GM19395 (cell line): Measurements from ENCODE around the gene FADS6.
"Not testable (repeated sequence)": the region's sequence is repeated elsewhere in the genome, so short reads cannot be mapped to it uniquely, and the experiment has no call there.

ENCODE experiments used
- ATAC-seq: cut with Tn5 transposase; IDR thresholded peaks from one replicate; pipeline ENCODE4 v1.9.1; 2021; ENCODE audit warnings: mild to moderate bottlenecking, moderate library complexity; ENCODE audit not compliant: unreplicated experiment

Gene FADS6

DNA sequence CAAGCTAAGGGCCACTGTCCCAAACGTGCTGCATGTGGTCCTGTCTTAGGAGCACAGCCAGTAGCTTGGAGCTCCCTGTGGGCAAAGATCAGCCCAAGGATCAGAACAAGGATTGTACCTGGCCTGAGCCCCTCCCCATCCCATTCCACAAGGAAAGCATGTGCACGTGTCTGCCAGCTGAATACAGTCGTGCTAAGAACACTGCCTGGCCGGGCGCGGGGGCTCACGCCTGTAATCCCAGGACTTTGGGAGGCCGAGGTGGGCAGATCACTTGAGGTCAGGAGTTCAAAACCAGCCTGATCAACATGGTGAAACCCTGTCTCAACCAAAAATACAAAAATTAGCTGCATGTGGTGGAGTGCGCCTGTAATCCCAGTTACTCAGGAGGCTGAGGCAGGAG, 23.4 kb downstream of the FADS6 start:
- ATAC-seq = not testable (repeated sequence)

DNA sequence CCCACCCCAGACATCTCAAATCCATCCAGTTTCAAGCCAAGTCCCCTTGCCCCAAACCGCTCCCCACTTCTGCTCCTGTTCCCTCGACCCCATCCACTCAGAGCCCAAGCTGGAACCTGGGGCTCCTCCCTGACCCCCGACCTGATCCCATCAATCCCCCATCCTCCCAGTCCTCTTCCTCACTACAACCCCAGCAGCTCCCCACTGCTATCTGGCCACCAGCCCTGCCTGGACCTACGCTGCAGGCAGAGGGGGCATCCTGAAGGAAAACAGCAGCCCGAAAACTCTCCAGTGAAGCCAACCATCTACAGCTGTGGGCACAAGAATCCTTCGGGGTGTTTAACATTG, 24.6 kb downstream of the FADS6 start:
- ATAC-seq = no peak

DNA sequence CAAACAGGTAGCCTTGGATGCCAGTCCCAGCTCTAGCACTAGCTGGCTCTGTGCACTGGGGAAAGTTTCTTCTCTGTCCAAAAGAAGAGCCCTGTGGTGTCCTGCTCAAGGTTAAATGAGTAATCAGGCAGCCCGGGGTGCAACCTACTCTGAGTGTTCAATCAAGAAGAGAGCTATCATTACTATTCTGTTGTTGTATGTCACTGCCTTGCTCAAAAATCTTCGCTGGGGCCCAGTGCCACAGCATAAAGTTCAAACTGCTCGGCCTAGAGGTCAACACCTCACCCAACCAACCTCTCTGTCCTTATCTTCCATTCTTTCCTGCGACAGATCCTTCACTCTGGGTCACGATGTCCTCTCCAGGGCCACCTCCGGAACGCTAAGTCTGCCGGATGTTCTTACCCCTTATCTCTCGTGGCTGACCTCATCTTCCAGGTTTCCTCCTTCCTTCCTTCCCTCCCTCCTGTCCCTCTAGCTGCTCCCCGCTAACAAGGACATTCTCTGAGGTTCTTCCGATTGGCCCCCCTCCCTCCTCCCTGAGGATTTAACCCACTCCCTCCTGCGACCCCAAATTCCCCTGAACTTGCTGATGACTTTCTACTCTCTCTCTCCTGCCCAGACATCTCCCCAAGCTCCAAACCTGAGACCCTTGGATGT, 25.1 kb downstream of the FADS6 start:
- no peak for ATAC-seq

DNA sequence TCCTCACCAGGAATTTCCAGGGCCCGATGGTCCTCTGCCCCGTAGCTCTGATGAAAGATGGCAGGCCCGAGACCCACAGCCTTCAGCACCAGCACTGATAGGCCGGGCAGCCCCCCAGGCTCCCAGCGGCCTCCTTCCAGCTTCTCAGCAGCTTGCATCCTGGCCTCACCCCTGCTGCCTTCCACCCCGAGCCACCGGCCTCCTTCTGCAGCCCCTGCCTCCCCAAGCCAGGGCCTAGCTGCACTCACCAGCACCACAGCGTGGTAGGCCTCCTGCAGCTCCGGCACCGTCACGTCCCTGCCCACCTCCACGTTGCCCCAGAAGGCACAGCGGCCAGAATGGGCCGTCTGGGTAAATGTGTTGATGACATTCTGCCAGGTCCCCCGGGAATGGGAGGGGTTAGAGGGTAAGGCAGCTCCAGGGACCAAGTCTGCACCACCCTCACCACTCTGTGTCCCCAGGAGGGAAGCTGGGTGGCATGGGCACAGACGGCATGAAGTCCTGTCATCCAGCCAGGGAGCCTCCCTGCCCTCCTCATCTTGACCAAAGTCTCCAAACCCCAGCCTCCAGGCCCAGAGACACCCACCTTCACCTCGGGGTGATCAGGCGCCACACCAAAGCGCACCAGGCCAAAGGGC, 27.1 kb downstream of the FADS6 start:
- no peak for ATAC-seq

DNA sequence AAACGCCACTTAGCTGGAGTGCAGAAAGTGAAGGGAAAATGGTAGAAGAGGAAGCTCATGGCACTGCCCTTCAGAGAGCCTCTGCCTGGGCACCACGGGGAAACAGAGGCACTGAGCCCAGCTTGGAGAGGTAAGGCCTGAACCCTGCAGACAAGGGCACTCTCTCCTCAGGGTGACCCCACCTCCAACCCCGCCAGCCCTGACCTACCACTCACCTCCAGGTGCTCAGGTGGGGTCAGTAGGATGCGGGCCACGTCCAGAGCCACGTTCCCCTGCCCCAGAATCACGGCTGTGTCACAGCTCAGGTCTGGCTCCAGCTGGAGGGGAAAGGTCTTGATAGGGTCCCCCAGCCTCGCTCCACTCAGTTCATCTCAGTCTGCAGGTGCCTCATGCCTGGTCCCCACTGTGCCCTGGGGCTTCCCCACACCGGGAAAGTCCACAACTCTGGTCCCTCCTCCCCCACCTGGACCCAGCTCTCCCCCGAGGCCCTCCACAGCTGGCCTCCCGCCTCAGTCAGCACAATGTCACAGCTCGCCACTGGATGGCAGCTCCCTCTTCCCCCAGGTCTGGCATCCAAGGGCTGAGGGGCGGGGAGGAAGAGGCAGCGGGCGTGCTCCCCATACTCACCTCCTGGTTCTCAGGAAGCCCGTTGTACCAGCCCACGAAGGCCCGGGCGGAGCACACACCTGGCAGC, 27.8 kb downstream of the FADS6 start:
- ATAC-seq = no peak

DNA sequence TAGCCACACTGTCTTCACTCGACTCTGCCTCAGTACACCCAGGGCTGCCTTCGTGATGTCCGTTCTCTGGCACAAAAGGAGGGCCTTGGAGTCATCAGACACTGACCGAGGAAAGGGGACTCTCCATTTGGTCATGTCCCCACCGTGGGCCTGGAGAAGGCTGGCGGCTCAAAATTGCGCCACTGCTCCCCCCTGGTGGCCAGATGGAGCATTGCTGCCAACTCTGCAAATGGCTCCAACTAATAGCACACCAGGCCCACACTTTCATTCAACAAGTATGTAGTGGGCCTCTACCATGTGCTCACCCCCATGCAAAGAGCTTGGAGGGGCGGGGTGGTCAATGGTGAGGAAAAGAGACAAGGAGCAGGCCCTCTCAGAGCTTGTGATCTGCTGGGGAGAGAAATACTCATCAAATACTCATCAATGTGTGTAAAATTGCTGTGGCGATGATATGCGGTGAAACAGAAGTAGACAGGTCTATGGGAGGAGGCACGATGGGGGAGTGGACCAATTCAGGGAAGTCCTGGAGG, 28.5 kb downstream of the FADS6 start:
- no peak for ATAC-seq

DNA sequence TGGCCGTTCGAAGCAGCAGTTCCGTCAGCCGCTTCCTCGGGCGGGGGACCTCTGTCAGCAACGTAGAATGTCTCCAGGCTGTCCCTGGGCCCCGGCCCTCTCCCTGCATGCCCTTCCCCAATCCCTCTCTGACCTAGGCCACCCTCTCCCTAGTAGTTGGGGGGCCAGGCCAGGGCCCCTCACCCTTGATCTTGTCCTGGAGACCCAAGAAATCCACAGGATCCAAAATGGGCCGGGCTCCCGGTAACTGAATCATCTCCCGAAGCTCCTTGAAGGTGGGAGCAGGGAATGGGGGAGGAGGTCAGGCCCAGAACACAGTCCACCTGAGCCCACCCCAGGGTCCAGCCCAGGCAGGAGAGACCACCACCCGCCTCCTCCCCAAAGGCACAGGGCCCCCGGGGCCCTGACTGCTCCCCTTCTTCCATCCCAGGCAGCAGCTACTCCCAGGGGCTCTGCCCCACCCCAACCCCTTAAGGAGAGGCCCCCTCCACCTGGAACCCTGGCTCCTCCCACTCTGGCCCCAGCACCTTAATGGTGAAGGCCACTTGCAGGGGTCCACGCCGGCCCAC, 29.1 kb downstream of the FADS6 start:
- ATAC-seq = no peak

DNA sequence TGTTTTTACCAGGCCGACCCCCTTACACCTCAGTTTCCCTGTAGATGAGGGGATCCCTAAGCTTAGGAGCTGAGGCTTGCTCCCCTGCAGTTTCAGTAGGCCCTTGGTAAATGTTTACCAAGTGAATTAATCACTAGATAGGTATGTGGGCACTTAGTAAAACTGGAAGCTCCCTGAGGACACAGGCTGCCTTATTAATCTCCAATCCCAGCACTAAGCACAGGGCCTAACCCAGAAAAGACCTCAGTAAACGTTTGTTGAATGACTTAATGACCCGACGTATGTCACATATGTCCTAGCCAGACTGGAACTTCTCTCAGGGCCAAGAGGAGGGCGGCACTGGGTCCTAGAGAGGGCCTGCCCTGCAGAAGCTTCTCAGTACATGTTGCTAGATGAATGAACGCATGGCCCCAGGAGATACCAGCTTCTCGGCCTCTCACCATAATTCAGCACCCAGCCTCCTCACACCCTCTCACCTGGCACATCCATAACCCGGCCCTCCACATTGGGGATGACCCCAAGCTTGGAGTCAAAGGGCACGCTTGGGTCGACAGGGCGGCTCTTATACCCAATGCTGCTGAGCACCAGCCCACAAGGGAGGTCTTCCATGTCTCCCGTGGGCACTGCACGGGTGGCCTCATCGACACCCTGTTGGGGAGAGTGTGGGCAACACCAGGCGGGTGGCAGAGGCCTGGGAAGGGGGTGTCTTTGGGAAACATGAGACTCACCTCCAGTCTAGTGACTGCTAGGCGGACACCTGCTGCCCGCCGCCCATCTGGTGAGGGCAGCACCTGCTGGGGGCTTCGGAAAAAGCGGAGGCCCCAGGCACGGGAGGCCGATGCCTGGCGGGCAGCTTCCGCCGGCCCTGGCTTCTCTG, 29.8 kb downstream of the FADS6 start:
- no peak for ATAC-seq

DNA sequence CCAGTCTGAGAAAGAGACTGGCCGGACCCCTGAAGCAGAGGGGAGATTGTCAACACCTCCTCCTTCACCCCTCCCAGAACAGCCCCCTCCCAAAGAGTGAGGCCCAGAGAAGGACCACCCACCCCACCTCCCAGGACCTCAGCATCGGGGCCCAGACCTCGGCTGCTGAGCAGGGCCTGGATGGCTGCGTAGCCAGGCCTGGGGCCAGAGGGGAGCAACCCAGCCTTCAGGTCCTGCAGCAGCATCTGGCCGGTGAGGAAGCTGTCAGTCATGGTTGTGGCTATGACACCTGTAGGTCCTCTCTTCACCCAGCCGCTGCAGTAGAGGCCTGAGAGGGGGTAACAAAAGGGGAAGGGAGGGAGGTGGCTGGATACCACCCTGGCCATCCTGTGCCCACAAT, 30.5 kb downstream of the FADS6 start:
- ATAC-seq = no peak

DNA sequence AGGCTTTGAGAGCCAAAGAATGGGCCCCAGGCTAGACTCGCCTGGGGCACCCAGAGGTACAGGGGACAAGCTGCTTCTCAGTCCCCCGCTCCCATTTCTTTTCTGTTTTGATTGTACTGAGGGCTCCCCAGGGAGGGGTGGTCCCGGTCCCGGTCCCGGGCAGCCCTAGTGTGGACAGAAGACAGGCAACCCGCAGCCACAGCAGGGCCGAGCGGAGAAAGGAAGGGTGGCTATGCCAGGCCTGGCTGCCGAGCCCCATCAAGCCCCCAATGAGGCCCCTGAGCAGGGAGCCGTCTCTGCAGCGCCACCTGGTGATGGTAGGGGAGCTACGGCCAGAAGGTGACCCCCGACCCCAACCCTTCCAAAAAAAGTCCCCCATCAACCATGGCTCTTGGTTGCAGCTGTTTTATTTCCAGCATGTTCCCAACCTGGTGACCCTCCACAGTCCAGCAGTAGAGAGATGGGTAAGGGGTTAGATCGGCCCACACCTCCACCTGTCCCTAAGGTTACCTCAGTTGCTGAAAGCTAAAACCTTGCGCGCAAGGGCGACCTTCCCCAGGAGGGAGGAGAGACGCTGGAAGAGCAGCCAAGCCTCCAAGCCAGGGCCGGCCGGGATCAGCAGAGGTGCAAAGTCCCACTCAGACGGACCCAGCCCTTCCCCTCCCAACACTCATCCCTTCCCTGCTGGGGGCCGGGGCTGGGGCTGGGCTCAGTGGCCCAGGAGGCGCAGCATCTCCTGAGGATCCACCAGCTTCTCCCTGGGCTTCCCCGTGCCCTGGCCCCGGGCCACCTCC, 31.1 kb downstream of the FADS6 start:
- no peak for ATAC-seq

DNA sequence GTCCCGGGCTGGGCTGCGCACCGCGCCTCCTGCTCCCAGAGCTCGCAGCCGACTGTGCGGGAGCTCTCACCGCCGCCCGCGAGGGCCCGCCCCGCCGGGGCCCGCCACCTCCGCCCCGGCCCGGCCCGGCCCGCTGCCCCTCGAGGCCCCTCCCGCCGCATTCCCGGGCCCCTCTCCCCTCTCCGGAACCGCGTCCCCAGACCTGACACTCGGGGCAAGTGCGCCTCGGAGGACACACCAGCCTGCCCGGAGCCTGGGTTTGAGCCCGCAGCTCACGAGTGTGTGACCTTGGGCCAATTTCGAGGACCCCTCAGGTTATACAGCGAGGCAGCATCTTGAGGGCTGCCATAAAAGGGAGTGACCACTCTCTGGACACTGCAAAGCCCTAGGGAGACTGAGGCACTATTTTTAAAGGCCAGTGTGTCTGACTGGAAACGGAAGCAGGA, 31.7 kb downstream of the FADS6 start:
- no peak for ATAC-seq

DNA sequence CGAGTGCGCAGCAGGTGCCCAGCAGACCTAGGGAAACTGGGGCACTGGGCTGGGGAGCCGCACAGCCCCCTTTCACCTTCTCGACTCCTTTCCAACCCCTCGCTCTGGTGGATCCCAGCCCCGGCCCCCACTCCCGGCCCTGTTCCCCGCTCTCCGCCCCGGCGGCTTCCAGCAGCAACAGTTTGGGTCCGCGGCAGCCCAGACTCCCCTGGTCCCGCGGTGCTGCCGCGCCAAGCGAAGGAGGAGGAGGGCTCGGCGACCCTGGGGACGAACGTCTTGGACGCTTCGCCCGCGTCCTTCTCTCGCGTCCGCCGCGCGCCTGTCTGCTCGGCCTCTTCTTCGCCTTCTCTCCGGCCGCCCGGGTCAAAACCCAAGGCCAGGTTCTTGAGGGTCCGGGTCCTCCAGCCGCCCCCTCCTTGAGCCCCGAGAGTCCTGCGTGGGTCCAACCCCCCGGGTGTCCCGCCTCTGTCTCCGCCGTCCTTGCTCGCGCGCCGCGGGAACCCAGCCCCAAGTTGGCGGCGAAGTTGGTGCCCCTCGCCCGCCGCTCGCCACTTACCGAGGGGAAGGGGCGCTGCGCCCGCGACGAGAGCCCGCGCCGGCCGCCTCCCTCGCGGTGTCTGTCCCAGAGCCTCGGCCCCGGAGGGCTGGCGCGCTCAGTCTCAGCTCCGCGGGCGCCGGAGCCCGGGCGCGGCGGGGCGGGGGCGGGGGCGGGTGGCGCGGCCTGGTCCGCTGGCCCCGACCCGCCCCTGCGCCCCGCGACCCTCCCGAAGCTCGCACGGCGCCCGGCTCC, 32.4 kb downstream of the FADS6 start:
- no peak for ATAC-seq

DNA sequence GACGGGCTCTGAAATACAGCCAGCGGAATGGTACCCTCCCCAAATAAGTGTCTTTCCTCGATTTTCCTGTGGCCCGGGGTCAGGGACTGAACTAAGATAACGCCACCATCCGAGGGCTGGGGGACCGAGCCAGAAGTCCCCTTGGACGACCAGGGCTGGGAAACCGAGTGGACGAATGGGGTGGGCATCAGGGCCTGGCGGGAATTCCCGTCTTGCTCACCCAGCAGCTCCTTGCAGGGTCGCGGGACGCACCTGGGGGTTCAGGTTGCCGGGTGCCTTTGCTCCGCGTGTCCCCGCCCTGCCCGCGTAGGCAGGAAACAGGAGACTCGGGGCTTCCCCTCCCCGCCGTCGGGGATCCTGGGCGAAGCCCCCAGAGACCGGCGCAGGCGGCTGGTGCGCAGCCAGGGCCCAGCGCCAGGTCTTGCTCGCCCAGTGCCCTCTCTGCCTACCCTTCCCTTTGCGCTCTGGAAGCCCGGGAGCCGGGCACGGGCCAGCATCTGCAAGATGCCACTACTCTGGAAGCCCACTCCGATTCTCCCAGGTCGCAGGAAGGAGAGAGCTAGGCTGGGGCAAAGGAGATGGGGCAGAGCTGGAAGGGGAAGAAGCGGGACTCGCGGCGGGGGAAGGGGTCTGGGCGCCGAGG, 33.1 kb downstream of the FADS6 start:
- no peak for ATAC-seq

DNA sequence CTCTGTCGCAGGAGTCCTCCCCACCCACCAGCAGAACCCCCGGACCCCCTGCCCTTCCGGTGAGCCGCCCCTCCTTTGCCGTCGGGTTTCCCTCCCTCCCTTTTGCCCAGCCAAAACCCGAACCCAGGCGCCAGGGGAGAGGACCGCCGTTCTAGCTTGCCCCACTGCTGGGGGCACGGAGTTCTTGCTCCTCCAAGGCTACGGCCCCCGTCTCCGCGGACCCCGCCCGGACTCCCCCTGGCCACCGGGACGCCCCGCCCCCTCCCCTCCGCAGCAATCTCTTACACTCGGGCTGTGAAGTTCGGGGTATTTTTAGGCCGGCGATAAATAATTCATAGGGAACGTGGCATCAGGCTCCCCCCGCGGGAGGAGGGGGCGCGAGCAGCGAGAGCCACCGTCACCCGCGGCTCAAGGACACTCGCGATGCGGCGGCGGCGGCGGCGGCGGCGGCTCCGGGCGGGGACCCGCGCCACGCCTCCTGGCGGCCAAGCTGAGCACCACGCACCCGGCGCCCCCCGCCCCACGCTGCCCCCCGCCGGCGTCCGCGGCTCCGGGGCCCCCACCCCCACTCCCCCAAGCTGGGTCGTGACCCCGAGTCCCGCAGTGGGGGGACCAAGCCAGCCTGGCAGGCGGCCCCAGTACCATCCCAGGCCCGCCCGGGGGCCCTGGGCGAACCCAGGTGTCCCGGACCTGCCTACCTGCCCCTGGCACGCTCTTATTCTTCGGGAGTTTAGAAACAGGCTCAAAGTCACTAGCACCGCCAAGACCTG, 33.8 kb downstream of the FADS6 start, which contains the start of gene GRIN2C:
Gene GRIN2C (minus strand): TSS at position 427 of the 770 bp plus-strand sequence. CDS start 4,793 bp downstream, outside the sequence.
- no peak for ATAC-seq

DNA sequence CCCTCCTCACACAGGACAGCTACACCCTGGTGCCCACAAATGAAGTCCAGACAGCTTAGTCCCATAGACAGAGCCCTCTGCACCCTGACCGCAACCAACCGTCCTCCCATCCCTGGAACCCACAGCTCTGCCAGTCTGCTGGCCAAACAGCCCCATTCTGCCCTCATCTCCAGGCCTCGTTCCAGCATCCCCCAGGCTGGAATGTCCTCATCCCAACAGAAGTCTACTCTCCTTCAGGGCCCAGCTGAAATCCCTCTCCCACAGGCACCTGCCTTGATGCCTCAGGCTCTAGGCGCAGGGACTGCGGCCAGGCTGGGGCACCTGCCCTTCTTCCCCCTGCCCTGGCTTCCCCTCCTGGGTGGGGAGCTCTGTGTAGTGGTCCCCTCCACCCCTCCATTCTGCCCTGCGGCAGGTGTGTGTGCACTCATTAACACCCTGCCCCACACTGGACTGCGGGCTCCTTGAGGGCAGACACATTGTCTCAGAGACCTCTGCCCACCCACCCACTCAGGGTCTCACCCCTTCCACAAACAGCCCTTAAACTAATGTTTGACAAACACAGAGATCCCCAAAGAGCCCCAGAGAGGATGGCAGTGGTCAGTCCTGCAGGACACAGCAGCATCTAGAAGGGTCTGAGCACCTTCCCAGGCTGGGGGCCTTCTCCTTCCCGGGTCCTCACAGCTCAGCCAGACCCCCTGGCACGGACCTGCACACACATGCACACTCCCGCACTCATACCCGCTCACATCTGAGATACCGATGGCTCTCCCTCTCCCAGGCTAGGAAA, 34.6 kb downstream of the FADS6 start:
- ATAC-seq = no peak

DNA sequence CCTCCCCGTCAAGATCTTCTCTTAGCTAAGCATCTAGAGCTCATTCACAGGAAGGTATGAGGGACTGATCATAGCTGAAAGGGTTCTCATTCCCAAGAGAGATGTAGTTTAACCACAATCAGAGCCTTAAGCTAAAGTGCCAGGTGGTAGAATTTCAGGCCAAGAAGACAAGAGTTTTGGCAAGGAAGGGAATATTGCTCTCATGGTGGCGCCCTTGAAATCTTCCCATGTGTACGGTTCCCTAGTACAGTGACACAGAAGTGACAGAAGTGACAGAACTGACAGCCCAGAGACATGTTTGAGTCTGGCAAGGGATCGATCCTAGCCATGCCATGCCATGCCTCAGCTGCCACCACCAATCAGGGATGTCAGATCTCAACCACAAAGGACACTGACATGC, 36.2 kb downstream of the FADS6 start:
- ATAC-seq = no peak

DNA sequence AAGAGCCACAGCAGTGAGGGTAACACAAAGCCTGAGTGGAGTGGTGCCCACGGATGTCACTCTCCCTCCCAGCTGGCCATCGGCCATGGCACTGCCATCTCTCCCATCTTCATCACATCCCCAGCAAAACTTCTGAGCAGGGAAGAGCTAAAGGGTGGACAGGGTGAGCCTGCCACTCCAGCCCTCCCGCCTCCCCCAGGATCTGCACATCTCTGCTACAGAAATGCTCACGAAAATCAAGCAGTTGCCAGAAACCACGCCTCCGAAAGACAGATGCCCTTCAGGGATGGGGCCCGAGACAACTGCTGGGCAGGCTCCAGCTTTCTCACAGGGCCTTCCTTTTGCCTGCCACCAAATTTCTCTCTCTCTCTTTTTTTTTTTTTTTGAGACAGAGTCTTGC, 37.3 kb downstream of the FADS6 start:
- no peak for ATAC-seq
